RWPE1 (cell line): ENCODE data around the gene MACF1.

ENCODE experiments used
- CTCF ChIA-PET: fragments of 350-600 bp; sonication (Branson Sonifier 250); formaldehyde crosslinking; extraction: SDS; loops from one replicate; lab custom pipeline; 2021; lab: Yijun Ruan, JAX
- POLR2A ChIA-PET: fragments of 400-600 bp; formaldehyde crosslinking; extraction: SDS; loops from one replicate; lab custom pipeline; 2020; ENCODE audit warnings: antibody characterized with exemption; ENCODE audit not compliant: low non-redundant PET; lab: Yijun Ruan, JAX
- DNase-seq: peaks from one replicate; pipeline ENCODE4 v3.0.0; 2012; ENCODE audit warnings: low spot score
- H3K27ac ChIP-seq: fragments of 450-650 bp; 2 replicates; pipeline ENCODE4 v1.5.1; 2017
- TF ChIP-seq, protein P1 (sequence below): fragments of 450-650 bp; conservative IDR thresholded peaks from 2 replicates; pipeline ENCODE4 v1.5.1; 2017; ENCODE audit warnings: low read depth, mild to moderate bottlenecking

MACF1 gene

DNA sequence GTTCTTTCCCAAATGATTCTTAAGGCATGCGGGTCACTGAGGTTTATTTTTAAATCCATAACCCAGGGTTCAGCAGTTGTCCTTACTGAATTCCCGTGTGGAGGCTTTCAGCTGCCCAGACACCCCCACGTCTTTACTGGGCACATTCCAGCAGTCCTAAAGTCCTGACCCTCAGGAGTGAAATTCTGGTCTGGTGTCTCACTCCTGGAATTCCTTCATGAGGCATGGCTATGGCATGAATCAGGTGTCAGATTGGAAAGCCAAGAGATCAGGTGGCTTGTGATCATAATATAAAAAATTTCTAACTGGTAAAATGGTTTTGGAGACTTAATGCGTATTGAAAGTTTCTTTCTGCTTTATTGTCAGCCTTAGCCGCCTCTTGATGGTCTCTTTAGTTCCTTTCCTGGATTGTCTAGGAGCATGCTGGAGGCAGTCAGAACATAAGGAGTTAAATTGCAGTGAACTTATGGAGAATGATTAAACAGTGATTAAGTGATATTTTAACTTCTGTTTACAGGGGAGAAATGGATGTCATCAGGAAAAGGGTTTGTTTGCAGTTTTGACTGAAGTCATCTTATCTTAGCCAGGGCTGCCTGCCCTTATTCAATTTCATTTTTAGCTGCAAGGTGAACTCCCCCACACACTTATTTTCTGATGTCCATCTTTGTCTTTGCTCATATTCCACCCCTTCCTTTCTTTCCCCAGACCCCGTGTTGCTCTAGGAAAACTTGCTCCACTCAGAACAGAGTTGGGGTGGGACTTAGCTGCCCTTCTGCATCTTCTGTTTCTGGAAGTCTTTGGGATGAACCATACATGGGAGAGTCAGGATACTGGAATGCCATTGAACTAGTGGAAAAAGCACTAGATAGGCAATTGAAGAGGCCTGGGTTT lies 25.7 kb upstream of the MACF1 start:
- DNase-seq, result peak; percentile 83
- ChIA-PET CTCF (interaction anchor here (0.7 kb wide), 1 partner anchor 1570 kb away, joined by 3 read pairs; no protein-coding TSS in a partner anchor), POLR2A (no interaction called here)

DNA sequence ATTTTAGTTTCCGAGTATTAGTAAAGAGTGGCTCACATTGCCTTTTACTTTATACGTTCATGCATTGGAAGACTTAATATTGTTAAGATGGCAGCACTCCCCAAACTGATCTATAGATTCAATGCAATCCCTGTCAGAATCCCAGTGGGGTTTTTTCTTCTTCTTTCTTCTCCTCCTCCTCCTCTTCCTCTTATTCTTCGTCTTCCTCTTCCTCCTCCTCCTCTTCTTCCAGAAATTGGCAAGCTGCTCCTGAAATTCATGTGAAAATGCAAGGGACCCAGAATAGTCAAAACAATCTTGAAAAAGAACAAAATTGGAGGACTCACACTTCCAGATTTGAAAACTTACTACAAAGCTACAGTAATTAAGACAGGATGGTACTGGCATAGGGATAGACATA lies 23.2 kb upstream of the MACF1 start:
- no peak for DNase-seq
- ChIA-PET POLR2A (no interaction called here), CTCF (no interaction called here)
- no peak overlapping the region for H3K27ac ChIP-seq
- TF ChIP-seq, protein P1, sequence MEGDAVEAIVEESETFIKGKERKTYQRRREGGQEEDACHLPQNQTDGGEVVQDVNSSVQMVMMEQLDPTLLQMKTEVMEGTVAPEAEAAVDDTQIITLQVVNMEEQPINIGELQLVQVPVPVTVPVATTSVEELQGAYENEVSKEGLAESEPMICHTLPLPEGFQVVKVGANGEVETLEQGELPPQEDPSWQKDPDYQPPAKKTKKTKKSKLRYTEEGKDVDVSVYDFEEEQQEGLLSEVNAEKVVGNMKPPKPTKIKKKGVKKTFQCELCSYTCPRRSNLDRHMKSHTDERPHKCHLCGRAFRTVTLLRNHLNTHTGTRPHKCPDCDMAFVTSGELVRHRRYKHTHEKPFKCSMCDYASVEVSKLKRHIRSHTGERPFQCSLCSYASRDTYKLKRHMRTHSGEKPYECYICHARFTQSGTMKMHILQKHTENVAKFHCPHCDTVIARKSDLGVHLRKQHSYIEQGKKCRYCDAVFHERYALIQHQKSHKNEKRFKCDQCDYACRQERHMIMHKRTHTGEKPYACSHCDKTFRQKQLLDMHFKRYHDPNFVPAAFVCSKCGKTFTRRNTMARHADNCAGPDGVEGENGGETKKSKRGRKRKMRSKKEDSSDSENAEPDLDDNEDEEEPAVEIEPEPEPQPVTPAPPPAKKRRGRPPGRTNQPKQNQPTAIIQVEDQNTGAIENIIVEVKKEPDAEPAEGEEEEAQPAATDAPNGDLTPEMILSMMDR, result no peak

More for the DNA sequence above, 25.7 kb upstream of the MACF1 start:
- peak overlapping the region; percentile 71 for H3K27ac ChIP-seq
- TF ChIP-seq, protein P1, result no peak

DNA sequence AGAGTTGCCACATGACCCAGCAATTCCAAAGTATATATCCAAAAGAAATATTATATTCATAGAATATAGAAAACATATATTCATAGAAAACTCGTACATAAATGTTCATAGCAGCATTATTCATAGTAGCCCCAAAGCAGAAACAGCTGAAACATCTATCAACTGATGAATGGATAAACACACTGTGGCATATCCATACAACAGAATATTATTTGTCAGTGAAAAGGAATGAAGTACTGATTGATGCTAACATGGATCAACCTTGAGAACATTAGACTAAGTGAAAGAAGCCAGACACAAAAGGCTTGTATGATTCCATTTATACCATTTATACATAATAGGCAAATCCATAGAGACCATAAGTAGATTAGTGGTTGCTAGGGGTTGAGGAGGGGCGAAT lies 21.7 kb upstream of the MACF1 start:
- ChIA-PET CTCF (interaction anchor here (0.7 kb wide), 1 partner anchor 97 kb away, joined by 3 read pairs; no protein-coding TSS in a partner anchor), POLR2A (no interaction called here)
- TF ChIP-seq, protein P1, result no peak
- no peak for DNase-seq
- no peak overlapping the region for H3K27ac ChIP-seq

DNA sequence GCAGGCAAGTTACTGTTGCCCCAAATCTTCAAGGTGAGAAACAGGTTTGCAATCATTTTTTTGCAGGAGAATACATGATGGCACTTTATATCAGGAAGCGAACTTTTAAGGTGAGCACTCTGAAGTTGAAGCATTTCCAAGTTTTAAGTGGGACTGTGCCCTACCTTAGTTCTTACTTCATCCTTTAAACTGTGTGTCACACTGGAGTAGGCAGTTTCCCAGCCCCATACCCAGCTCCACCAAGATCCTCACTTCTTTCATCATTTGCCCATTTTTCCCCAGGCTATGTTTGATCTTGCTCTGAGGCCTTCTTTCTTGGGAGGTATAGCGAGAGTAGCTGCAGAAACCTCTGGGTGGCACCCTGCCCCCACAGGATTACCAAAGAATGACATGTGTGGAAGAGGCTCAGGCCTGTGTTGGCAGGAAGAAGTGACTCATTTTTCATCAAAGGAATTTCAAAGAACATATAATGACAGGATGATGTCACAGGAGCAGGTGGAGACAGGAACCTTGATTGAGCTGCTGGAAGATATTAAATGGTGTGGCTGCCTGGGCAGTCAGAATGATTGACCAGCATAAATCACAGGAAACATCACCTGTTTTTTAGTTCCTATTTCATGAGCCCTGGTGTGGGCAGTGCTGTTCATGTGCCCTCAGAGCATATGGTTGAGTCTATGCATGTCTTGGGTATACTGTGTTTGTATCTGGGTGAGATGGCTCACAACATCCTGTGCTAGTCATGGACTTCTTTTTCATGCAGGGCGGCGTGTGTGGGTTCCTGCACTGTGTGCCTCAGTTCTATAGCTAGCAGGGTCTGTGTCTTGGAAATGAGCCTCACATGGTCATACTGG lies 20.8 kb upstream of the MACF1 start:
- ChIA-PET CTCF (interaction anchor here (0.6 to 1.5 kb wide), 4 partner anchors 57 to 323 kb away, joined by 3 to 8 read pairs (median 4); no protein-coding TSS in a partner anchor), POLR2A (no interaction called here)
- peak; percentile 86 for DNase-seq
- TF ChIP-seq, protein P1, result peak; percentile 60
- H3K27ac ChIP-seq, result peak overlapping the region; percentile 85

DNA sequence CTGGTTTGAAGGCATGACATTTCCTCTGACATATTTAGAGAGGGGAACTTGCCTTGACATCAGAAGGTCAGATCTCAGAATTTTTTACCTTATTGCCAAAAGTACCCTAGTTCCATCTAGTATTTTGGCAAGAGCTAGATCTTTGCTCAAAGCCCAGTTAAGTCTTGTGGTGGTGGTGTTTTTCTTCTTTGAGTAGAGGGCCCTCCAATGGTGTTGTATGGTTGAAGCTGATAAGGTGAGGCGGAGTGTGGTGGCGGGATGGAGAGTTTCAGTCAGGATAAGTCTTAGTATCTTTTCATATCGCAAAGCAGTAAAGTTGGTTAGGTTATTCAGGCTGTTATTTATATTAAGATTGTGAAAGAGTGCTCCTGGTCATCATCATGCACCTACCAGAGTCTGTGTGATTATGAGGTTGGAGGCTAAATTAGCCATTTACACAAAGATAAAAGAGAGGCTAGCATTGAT lies 20.1 kb upstream of the MACF1 start:
- peak overlapping the region; percentile 85 for H3K27ac ChIP-seq
- no peak for DNase-seq
- ChIA-PET POLR2A (interaction anchor here (0.6 kb wide), 1 partner anchor 113 kb away, joined by 3 read pairs; no protein-coding TSS in a partner anchor), CTCF (interaction anchor here (0.7 to 1.5 kb wide), 2 partner anchors 76 to 322 kb away, joined by 3 to 8 read pairs; no protein-coding TSS in a partner anchor)
- TF ChIP-seq, protein P1, result no peak
